ENCODE measurements around the gene FNDC3A.

FNDC3A gene

DNA sequence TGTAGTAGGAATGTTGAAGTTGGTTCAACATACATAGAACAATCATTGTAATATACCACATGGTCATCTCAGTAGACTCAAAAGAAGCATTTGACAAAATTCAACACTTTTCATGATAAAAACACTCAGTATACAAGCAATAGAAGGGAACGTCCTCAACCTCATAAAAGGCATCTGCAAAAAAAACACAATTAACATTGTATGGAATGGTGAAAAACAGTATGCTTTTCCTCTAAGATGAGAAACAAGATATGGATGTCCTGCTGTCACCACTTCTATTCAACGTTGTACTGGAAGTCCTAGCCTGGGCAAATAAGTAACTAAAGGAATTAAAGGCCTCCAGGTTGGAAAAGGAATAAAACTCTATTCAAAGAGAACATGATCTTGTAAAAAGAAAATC lies 54.5 kb downstream of the FNDC3A start:
- H3K36me3 ChIP-seq (ENCODE audit: control insufficient read depth in 2 of 2, insufficient read depth in 2 of 2, low read length in 2 of 2), result no peaks in the 10 kb centered on the region
- no peaks in the 10 kb centered on the region for H3K9me3 ChIP-seq (ENCODE audit: control insufficient read depth in 2 of 2, low read length in 2 of 2)
- H3K27me3 ChIP-seq (ENCODE audit: control insufficient read depth in 2 of 2, insufficient read depth in 2 of 2, low read length in 2 of 2), result no peaks in the 10 kb centered on the region
- H3K4me1 ChIP-seq (ENCODE audit: control insufficient read depth in 2 of 2, insufficient read depth in 2 of 2, low read length in 2 of 2), result no peaks in the 10 kb centered on the region
- no peak overlapping the region for H3K4me3 ChIP-seq (ENCODE audit: low read length in 2 of 2)
- H3K27ac ChIP-seq (ENCODE audit: low read depth in 2 of 2, low read length in 2 of 2), result no peak overlapping the region
- H3K9ac ChIP-seq (ENCODE audit: low read depth in 1 of 2, low read length in 2 of 2), result no peak overlapping the region

DNA sequence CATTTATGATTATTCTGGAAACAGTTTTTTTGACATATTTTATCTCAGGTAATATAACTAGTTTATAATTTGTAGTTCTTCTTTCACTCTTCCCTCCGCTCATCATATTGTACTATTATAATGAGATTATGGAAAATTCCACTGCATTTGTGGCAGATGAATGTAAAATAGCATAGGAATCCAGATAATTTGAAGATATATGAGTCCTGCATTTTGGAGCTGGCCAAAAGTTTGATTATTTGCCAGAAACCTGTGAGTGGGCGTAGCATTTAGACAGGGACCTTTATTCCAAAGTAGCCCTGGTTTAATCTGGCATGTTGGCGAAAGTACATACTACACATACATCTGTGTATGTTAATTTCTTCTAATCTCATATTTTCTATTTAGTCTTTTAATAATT lies 65.2 kb downstream of the FNDC3A start:
- Histone ChIP-seq H3K4me3 (ENCODE audit: low read length in 2 of 2) (no peak overlapping the region), H3K9ac (ENCODE audit: low read depth in 1 of 2, low read length in 2 of 2) (no peak overlapping the region), H3K9me3 (ENCODE audit: control insufficient read depth in 2 of 2, low read length in 2 of 2) (no peaks in the 10 kb centered on the region), H3K36me3 (ENCODE audit: control insufficient read depth in 2 of 2, insufficient read depth in 2 of 2, low read length in 2 of 2) (peaks cover 0 to 4% of the 10 kb centered on the region in 2 donors), H3K27ac (ENCODE audit: low read depth in 2 of 2, low read length in 2 of 2) (no peak overlapping the region), H3K4me1 (ENCODE audit: control insufficient read depth in 2 of 2, insufficient read depth in 2 of 2, low read length in 2 of 2) (no peaks in the 10 kb centered on the region), H3K27me3 (ENCODE audit: control insufficient read depth in 2 of 2, insufficient read depth in 2 of 2, low read length in 2 of 2) (no peaks in the 10 kb centered on the region)

DNA sequence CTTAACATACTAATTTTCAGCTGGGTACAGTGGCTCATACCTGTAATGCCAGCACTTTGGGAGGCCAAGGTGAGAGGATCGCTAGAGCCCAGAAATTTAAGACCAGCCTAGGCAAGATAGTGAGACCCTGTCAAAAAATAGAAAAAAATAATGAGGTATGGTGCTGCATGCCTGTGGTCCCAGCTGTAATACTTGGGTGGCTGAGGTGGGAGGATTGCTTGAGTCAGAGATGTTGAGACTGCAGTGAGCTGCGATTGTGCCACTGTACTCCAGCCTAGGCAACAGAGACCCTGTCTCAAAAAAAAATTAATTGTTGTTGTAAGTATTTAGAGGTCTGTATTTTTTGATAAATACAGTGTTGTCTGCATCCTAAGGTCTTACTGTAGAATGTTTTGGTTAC lies 66.8 kb downstream of the FNDC3A start:
- no peaks in the 10 kb centered on the region for H3K9me3 ChIP-seq (ENCODE audit: control insufficient read depth in 2 of 2, low read length in 2 of 2)
- H3K4me1 ChIP-seq (ENCODE audit: control insufficient read depth in 2 of 2, insufficient read depth in 2 of 2, low read length in 2 of 2), result no peaks in the 10 kb centered on the region
- H3K27ac ChIP-seq (ENCODE audit: low read depth in 2 of 2, low read length in 2 of 2), result no peak overlapping the region
- no peaks in the 10 kb centered on the region for H3K27me3 ChIP-seq (ENCODE audit: control insufficient read depth in 2 of 2, insufficient read depth in 2 of 2, low read length in 2 of 2)
- H3K9ac ChIP-seq (ENCODE audit: low read depth in 1 of 2, low read length in 2 of 2), result no peak overlapping the region
- H3K4me3 ChIP-seq (ENCODE audit: low read length in 2 of 2), result no peak overlapping the region
- H3K36me3 ChIP-seq (ENCODE audit: control insufficient read depth in 2 of 2, insufficient read depth in 2 of 2, low read length in 2 of 2), result peaks cover 0 to 4% of the 10 kb centered on the region in 2 donors

DNA sequence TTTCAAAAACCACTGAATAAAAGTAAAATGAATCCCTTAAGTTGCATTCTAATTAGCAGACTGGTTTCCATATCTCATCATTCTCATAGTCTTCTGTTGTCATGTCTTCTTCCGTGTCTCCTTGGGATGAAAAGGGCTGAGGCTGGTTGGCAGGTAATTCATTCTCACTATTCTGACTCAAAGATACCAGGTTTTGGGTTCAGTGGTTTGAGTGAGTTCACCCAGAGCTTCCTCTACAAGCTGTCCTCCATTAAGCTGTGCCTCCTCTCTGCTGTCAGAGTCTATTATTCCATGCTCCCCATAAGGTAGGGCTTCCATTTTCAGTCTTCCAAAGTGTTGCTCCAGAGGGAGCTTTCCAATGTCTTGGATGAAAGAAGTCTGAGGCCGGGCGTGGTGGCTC lies 68.3 kb downstream of the FNDC3A start:
- no peaks in the 10 kb centered on the region for H3K4me1 ChIP-seq (ENCODE audit: control insufficient read depth in 2 of 2, insufficient read depth in 2 of 2, low read length in 2 of 2)
- no peaks in the 10 kb centered on the region for H3K9me3 ChIP-seq (ENCODE audit: control insufficient read depth in 2 of 2, low read length in 2 of 2)
- H3K9ac ChIP-seq (ENCODE audit: low read depth in 1 of 2, low read length in 2 of 2), result no peak overlapping the region
- H3K36me3 ChIP-seq (ENCODE audit: control insufficient read depth in 2 of 2, insufficient read depth in 2 of 2, low read length in 2 of 2), result peaks cover 0 to 4% of the 10 kb centered on the region in 2 donors
- H3K4me3 ChIP-seq (ENCODE audit: low read length in 2 of 2), result no peak overlapping the region
- H3K27me3 ChIP-seq (ENCODE audit: control insufficient read depth in 2 of 2, insufficient read depth in 2 of 2, low read length in 2 of 2), result no peaks in the 10 kb centered on the region
- no peak overlapping the region for H3K27ac ChIP-seq (ENCODE audit: low read depth in 2 of 2, low read length in 2 of 2)

DNA sequence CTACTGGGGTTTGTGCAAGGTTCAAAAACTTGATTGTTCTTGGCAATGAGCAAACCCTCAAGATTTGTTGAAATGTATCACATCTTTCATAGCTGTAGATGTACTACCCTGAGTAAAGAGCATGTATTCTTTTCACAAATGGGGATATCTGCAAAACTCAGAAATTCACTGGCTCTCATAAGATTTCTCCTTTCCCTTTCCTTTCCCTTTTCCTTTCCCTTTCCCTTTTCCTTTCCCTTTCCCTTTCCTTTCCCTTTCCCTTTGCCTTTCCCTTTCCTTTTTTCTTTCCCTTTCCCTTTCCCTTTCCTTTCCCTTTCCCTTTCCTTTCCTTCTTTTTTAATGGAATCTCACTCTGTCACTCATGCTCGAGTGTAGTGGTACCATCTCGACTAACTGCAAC lies 69.1 kb downstream of the FNDC3A start:
- Histone ChIP-seq H3K27me3 (ENCODE audit: control insufficient read depth in 2 of 2, insufficient read depth in 2 of 2, low read length in 2 of 2) (no peaks in the 10 kb centered on the region), H3K27ac (ENCODE audit: low read depth in 2 of 2, low read length in 2 of 2) (no peak overlapping the region), H3K36me3 (ENCODE audit: control insufficient read depth in 2 of 2, insufficient read depth in 2 of 2, low read length in 2 of 2) (peaks cover 0 to 4% of the 10 kb centered on the region in 2 donors), H3K9me3 (ENCODE audit: control insufficient read depth in 2 of 2, low read length in 2 of 2) (no peaks in the 10 kb centered on the region), H3K4me1 (ENCODE audit: control insufficient read depth in 2 of 2, insufficient read depth in 2 of 2, low read length in 2 of 2) (no peaks in the 10 kb centered on the region), H3K4me3 (ENCODE audit: low read length in 2 of 2) (no peak overlapping the region), H3K9ac (ENCODE audit: low read depth in 1 of 2, low read length in 2 of 2) (no peak overlapping the region)

DNA sequence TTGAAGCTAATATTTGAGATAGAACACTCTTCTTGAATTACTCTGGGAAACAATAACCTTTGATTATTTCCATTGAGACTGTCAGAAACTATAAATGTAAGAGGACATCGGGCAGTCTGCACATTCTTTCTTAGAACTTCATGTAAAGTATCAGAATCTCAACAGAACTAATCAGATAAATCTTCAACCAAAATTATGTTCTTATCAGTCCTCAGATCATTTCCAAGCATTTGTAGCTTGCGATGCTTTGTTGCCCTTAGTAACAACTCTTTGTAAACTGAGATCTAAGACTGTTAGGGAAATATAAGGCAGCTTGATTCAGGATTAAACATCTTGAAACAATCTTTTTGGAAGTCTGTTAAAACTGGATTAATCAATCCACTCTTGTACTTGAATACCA lies 70.3 kb downstream of the FNDC3A start:
- H3K36me3 ChIP-seq (ENCODE audit: control insufficient read depth in 2 of 2, insufficient read depth in 2 of 2, low read length in 2 of 2), result peaks cover 0 to 4% of the 10 kb centered on the region in 2 donors
- H3K9me3 ChIP-seq (ENCODE audit: control insufficient read depth in 2 of 2, low read length in 2 of 2), result no peaks in the 10 kb centered on the region
- H3K27me3 ChIP-seq (ENCODE audit: control insufficient read depth in 2 of 2, insufficient read depth in 2 of 2, low read length in 2 of 2), result no peaks in the 10 kb centered on the region
- H3K9ac ChIP-seq (ENCODE audit: low read depth in 1 of 2, low read length in 2 of 2), result no peak overlapping the region
- H3K4me1 ChIP-seq (ENCODE audit: control insufficient read depth in 2 of 2, insufficient read depth in 2 of 2, low read length in 2 of 2), result no peaks in the 10 kb centered on the region
- H3K4me3 ChIP-seq (ENCODE audit: low read length in 2 of 2), result no peak overlapping the region
- H3K27ac ChIP-seq (ENCODE audit: low read depth in 2 of 2, low read length in 2 of 2), result no peak overlapping the region

DNA sequence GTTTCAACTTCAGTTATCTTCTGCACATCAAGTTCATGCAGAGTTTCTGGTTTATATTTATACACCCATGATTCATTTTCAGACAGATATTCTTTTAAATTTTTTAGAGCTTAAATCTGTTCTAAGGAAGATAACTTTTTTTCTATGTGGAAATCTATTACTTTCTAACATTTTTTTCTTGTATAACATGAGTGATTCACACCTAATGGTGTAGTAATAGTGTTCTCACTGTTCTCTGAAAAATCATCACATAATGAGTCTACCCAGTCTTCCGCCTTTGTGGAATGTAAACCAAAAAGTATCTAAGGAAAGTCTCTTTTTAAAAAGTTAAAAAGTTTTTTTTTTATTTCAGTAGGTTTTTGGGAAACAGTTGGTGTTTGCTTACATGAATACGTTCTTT lies 70.8 kb downstream of the FNDC3A start:
- Histone ChIP-seq H3K4me1 (ENCODE audit: control insufficient read depth in 2 of 2, insufficient read depth in 2 of 2, low read length in 2 of 2) (no peaks in the 10 kb centered on the region), H3K36me3 (ENCODE audit: control insufficient read depth in 2 of 2, insufficient read depth in 2 of 2, low read length in 2 of 2) (peaks cover 0 to 4% of the 10 kb centered on the region in 2 donors), H3K27ac (ENCODE audit: low read depth in 2 of 2, low read length in 2 of 2) (no peak overlapping the region), H3K4me3 (ENCODE audit: low read length in 2 of 2) (no peak overlapping the region), H3K9ac (ENCODE audit: low read depth in 1 of 2, low read length in 2 of 2) (no peak overlapping the region), H3K9me3 (ENCODE audit: control insufficient read depth in 2 of 2, low read length in 2 of 2) (no peaks in the 10 kb centered on the region), H3K27me3 (ENCODE audit: control insufficient read depth in 2 of 2, insufficient read depth in 2 of 2, low read length in 2 of 2) (no peaks in the 10 kb centered on the region)

DNA sequence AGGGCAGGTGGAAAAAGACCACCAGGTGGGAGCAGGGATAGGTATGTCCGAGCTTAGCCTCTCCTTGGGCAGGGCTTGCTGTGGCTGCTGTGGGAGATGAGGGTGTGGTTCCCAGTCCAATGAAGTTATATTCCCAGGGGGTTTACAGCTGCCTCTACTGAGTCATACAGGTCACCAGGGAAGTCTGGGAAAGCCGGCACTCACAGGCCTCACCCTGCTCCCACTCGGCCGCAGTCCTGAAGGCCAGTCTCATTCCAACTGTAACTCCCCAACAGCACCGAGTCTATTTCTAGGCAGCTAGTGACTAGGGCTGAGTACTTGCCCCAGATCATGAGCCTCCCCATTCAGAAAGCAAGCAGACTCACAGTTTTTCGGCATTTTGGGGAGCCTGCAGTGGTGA lies 77.1 kb downstream of the FNDC3A start:
- H3K36me3 ChIP-seq (ENCODE audit: control insufficient read depth in 2 of 2, insufficient read depth in 2 of 2, low read length in 2 of 2), result no peaks in the 10 kb centered on the region
- H3K4me1 ChIP-seq (ENCODE audit: control insufficient read depth in 2 of 2, insufficient read depth in 2 of 2, low read length in 2 of 2), result no peaks in the 10 kb centered on the region
- H3K4me3 ChIP-seq (ENCODE audit: low read length in 2 of 2), result no peak overlapping the region
- H3K27me3 ChIP-seq (ENCODE audit: control insufficient read depth in 2 of 2, insufficient read depth in 2 of 2, low read length in 2 of 2), result no peaks in the 10 kb centered on the region
- H3K27ac ChIP-seq (ENCODE audit: low read depth in 2 of 2, low read length in 2 of 2), result no peak overlapping the region
- no peaks in the 10 kb centered on the region for H3K9me3 ChIP-seq (ENCODE audit: control insufficient read depth in 2 of 2, low read length in 2 of 2)
- H3K9ac ChIP-seq (ENCODE audit: low read depth in 1 of 2, low read length in 2 of 2), result no peak overlapping the region

DNA sequence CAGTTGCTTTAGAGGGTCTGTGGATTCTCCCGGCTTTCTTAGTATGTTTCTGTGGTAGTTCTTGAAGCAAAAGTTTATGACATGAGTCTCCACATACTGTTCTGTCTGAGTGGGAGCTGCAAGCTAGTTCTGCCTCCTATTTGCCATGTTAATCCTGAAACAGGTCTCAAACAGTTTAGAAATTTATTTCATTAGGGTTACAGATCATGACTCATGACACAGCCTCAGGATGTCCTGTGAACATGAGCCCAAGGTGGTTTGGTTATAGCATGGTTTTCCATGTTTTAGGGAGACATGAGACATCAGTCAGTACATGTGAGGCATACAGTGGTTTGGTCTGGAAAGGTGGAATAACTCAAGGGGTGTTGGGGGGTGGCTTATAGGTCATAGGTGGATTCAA lies 77.5 kb downstream of the FNDC3A start:
- H3K27me3 ChIP-seq (ENCODE audit: control insufficient read depth in 2 of 2, insufficient read depth in 2 of 2, low read length in 2 of 2), result no peaks in the 10 kb centered on the region
- no peaks in the 10 kb centered on the region for H3K36me3 ChIP-seq (ENCODE audit: control insufficient read depth in 2 of 2, insufficient read depth in 2 of 2, low read length in 2 of 2)
- no peaks in the 10 kb centered on the region for H3K9me3 ChIP-seq (ENCODE audit: control insufficient read depth in 2 of 2, low read length in 2 of 2)
- no peak overlapping the region for H3K9ac ChIP-seq (ENCODE audit: low read depth in 1 of 2, low read length in 2 of 2)
- no peak overlapping the region for H3K27ac ChIP-seq (ENCODE audit: low read depth in 2 of 2, low read length in 2 of 2)
- H3K4me3 ChIP-seq (ENCODE audit: low read length in 2 of 2), result no peak overlapping the region
- no peaks in the 10 kb centered on the region for H3K4me1 ChIP-seq (ENCODE audit: control insufficient read depth in 2 of 2, insufficient read depth in 2 of 2, low read length in 2 of 2)

DNA sequence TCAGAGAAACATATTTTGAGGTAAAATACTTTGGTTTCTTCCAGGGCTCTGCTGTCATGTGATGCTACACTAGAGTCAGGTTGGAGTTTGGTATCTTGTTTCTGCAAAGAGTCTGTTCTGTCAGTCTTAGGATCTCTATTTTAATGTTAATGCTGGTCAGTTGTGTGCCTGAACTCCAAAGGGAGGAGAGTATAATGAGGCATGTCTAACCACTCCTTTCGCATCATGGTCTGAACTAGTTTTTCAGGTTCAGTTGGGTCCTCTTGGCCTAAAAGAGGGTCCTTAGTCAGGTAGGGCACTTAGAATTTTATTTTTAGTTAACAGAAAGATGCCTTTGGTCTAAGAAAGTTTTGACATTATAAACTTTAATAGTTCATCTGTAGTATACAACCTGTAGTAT lies 78.2 kb downstream of the FNDC3A start:
- Histone ChIP-seq H3K9me3 (ENCODE audit: control insufficient read depth in 2 of 2, low read length in 2 of 2) (no peaks in the 10 kb centered on the region), H3K9ac (ENCODE audit: low read depth in 1 of 2, low read length in 2 of 2) (no peak overlapping the region), H3K4me3 (ENCODE audit: low read length in 2 of 2) (no peak overlapping the region), H3K27me3 (ENCODE audit: control insufficient read depth in 2 of 2, insufficient read depth in 2 of 2, low read length in 2 of 2) (no peaks in the 10 kb centered on the region), H3K36me3 (ENCODE audit: control insufficient read depth in 2 of 2, insufficient read depth in 2 of 2, low read length in 2 of 2) (no peaks in the 10 kb centered on the region), H3K27ac (ENCODE audit: low read depth in 2 of 2, low read length in 2 of 2) (no peak overlapping the region), H3K4me1 (ENCODE audit: control insufficient read depth in 2 of 2, insufficient read depth in 2 of 2, low read length in 2 of 2) (no peaks in the 10 kb centered on the region)

DNA sequence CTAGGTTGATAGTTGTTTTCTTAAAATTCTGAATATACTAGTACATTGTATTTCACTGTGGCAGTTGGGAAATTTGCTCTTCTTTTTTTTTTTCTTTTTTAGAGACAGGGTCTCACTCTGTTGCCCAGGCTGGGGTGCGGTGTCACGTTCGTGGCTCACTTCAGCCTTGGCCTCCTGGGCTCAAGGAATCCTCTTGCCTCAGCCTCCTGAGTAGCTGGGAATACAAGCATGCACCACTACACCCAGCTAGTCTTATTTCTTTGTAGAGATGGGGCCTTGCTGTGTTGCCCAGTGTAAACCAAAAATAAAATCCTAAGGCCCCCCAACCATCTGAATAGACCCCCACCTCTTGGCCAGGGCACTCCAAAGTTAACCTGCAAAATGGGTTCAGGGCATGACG lies 79.3 kb downstream of the FNDC3A start:
- H3K36me3 ChIP-seq (ENCODE audit: control insufficient read depth in 2 of 2, insufficient read depth in 2 of 2, low read length in 2 of 2), result no peaks in the 10 kb centered on the region

More for the DNA sequence above, 79.3 kb downstream of the FNDC3A start:
- H3K27me3 ChIP-seq (ENCODE audit: control insufficient read depth in 2 of 2, insufficient read depth in 2 of 2, low read length in 2 of 2), result no peaks in the 10 kb centered on the region
- no peaks in the 10 kb centered on the region for H3K4me1 ChIP-seq (ENCODE audit: control insufficient read depth in 2 of 2, insufficient read depth in 2 of 2, low read length in 2 of 2)
- no peak overlapping the region for H3K4me3 ChIP-seq (ENCODE audit: low read length in 2 of 2)
- no peak overlapping the region for H3K9ac ChIP-seq (ENCODE audit: low read depth in 1 of 2, low read length in 2 of 2)
- H3K27ac ChIP-seq (ENCODE audit: low read depth in 2 of 2, low read length in 2 of 2), result no peak overlapping the region
- H3K9me3 ChIP-seq (ENCODE audit: control insufficient read depth in 2 of 2, low read length in 2 of 2), result no peaks in the 10 kb centered on the region

All from mucosa of rectum (tissue), 2 donors.